ENCODE data around the gene NR5A2.

NR5A2 gene

GRCh38 chr1:200152336-200152735 lies 124.8 kb downstream of the NR5A2 start:
- TF ChIP-seq CTCF (IDR thresholded peaks at IDR 0.05; ENCODE audit: low read depth, low read length, missing control alignments) = no peak
- DNase-seq (ENCODE audit: extremely low read depth, low read depth) = no peak
- H3K4me3 ChIP-seq (replicated peaks; ENCODE audit: low read depth, low read length) = no peak overlapping the region

GRCh38 chr1:200153277-200154055 lies 126.0 kb downstream of the NR5A2 start:
- no peak for TF ChIP-seq CTCF (IDR thresholded peaks at IDR 0.05; ENCODE audit: low read depth, low read length, missing control alignments)
- no peak for DNase-seq (ENCODE audit: extremely low read depth, low read depth)
- H3K4me3 ChIP-seq (replicated peaks; ENCODE audit: low read depth, low read length) = no peak overlapping the region

DNA sequence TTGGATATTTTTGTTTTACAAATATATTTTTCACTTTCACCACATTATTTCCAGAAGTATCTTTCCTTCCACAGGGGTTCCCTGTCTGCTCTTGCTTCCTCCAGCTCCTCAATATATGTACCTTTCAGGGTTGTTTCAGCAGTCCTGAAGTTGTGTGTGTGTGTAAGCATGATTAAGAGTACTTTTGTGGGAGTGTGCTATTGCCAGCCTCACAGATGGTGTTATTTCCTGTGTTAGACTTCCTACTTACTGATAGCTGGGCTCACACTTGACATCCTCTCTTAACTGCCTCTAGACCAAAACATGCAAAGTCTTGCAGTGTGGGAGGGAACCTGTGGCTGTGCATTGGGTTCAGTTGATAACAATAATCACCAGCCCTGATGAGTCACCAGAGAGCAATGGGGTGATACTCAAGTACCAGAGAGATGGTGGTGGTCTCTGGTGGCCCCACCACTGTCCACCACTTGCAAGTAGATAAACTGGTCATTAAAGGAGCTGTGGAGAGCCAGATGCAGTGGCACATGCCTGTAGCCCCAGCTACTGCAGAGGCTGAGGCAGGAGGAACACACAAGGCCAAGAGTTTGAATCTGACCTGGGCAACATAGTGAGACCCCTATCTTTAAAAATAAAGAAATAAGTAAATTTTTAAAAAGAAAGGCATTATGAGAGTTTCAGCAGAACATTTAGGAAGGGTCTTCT lies 126.7 kb downstream of the NR5A2 start:
- DNase-seq (ENCODE audit: extremely low read depth, low read depth) = no peak
- H3K4me3 ChIP-seq (replicated peaks; ENCODE audit: low read depth, low read length) = no peak overlapping the region
- no peak for TF ChIP-seq CTCF (IDR thresholded peaks at IDR 0.05; ENCODE audit: low read depth, low read length, missing control alignments)

- no peak for TF ChIP-seq CTCF (IDR thresholded peaks at IDR 0.05; ENCODE audit: low read depth, low read length, missing control alignments)
- DNase-seq (ENCODE audit: extremely low read depth, low read depth) = no peak
- H3K4me3 ChIP-seq (replicated peaks; ENCODE audit: low read depth, low read length) = no peak overlapping the region
These were observed 130.2 kb downstream of the NR5A2 start for GRCh38 chr1:200157715-200158114.

DNA sequence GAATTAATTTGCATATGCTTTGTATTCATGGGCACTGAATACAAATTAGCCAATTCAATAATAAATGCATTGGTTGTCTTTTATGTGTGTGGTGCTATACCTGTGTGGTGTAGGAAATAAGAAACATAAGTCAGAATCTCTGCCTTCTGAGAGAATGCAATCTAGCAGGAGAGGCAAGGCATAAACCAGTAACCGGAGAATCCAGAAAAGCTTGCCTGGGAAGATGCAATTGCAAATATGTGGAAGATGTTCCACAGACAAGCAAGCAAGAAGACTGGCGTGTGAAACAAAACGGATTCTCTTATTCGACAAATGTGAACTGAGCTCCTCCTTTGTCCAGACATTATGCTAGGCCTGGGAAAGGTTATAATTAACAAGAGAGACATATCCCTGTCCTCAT lies 134.3 kb downstream of the NR5A2 start:
- no peak for TF ChIP-seq CTCF (IDR thresholded peaks at IDR 0.05; ENCODE audit: low read depth, low read length, missing control alignments)
- DNase-seq (ENCODE audit: extremely low read depth, low read depth) = no peak
- no peak overlapping the region for H3K4me3 ChIP-seq (replicated peaks; ENCODE audit: low read depth, low read length)

DNA sequence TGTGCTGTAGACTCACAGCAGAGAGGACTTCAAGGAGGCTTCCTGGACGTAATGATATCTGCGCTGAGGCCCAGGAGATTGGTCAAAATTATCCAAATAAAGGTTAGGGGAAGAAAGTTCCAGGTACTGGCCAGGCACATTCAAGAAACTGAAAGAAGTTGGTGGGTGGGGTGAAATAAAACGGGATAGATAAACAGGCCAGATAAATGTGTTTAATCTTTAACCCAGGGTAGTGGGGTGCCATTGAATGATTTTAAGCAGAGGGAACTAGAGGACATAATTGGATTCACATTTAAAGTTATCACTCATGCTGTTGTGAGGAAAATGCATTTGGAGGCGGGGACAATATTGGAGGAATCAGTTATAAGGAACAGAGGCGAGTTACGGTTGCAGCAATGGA lies 134.7 kb downstream of the NR5A2 start:
- DNase-seq (ENCODE audit: extremely low read depth, low read depth) = no peak
- no peak for TF ChIP-seq CTCF (IDR thresholded peaks at IDR 0.05; ENCODE audit: low read depth, low read length, missing control alignments)
- no peak overlapping the region for H3K4me3 ChIP-seq (replicated peaks; ENCODE audit: low read depth, low read length)

Measured in HFF-Myc (cell line).